Measurements from ENCODE around the gene PMM2.

DNA sequence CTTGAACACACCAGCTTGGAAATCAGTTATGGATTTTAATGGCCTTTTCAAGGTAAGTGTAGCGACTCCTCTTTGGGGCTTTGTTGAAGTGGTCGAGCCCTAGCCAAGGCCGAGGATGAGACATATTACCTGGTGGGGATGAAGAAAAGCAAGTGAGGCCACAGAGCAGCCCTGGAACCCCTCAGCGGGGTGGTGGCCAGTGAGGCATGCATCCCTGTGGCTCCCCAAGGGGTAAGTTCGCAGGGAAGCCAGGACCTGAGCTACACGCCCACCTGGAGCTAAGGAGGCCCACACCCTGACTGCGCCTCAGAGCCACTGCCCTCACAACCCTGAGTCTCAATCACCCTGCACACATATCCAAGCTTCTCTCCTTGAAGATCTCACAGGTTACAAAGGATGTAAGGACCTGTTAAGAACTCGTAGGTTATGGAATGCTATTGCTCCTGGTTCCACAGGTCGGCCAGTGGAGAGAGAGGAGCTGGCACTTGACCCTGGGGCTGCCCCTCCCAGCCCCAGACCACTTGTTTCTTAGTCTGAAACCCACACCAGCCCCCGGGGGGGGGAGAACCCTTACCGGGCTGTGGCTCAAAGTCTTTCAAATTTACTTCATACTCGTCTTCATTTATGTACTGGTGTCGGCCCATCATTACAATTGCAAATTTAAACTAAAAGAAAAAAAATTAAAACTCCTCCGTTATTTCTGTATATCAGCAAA is 96.5 kb downstream of the PMM2 start:
- TF ChIP-seq, protein P1, sequence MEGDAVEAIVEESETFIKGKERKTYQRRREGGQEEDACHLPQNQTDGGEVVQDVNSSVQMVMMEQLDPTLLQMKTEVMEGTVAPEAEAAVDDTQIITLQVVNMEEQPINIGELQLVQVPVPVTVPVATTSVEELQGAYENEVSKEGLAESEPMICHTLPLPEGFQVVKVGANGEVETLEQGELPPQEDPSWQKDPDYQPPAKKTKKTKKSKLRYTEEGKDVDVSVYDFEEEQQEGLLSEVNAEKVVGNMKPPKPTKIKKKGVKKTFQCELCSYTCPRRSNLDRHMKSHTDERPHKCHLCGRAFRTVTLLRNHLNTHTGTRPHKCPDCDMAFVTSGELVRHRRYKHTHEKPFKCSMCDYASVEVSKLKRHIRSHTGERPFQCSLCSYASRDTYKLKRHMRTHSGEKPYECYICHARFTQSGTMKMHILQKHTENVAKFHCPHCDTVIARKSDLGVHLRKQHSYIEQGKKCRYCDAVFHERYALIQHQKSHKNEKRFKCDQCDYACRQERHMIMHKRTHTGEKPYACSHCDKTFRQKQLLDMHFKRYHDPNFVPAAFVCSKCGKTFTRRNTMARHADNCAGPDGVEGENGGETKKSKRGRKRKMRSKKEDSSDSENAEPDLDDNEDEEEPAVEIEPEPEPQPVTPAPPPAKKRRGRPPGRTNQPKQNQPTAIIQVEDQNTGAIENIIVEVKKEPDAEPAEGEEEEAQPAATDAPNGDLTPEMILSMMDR (IDR thresholded peaks at IDR 0.05; ENCODE audit: borderline replicate concordance, extremely low read depth, low read length, poor library complexity, severe bottlenecking) = no peak
- TF ChIP-seq EZH2 (IDR thresholded peaks at IDR 0.05; ENCODE audit: borderline replicate concordance, low read depth, low read length, severe bottlenecking) = no peak
